ENCODE results near the gene GATAD2A. TPM values are rescaled to one million over a fixed set of nuclear protein-coding genes. Genes with fewer than 3 reads are reported as not detected.

The GATAD2A gene
- total and polyA plus RNA-seq, 9 of the 15 experiments (the other 6 are each of a cell fraction or from before 2014, with no cell fraction given) = 2.4 to 226 (median 44.2) TPM

GRCh38 chr19:19540064-19540714 is 134.7 kb downstream of the GATAD2A start (continued):
- no peak for TF ChIP-seq KLF16 (IDR thresholded peaks at IDR 0.05)
- TF ChIP-seq TARDBP (IDR thresholded peaks at IDR 0.05) = no peak
- no peak for TF ChIP-seq FOXK2 (conservative IDR thresholded peaks at IDR 0.05 in 1 of 2, IDR thresholded peaks at IDR 0.05 in 1 of 2; ENCODE audit: low read depth in 2 of 2)
- TF ChIP-seq ZNF583 (CRISPR knock-in tag; IDR thresholded peaks at IDR 0.05) = no peak
- no peak for TF ChIP-seq ZNF444 (CRISPR knock-in tag; IDR thresholded peaks at IDR 0.05)
- TF ChIP-seq RAD51 (IDR thresholded peaks at IDR 0.05; ENCODE audit: borderline replicate concordance, low read depth) = no peak
- TF ChIP-seq, protein P1, sequence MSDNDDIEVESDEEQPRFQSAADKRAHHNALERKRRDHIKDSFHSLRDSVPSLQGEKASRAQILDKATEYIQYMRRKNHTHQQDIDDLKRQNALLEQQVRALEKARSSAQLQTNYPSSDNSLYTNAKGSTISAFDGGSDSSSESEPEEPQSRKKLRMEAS (CRISPR knock-in tag; IDR thresholded peaks at IDR 0.05) = peak; percentile 91
- no peak for TF ChIP-seq MCM5 (IDR thresholded peaks at IDR 0.05; ENCODE audit: low read depth)
- TF ChIP-seq TBP (optimal IDR thresholded peaks at IDR 0.05; ENCODE audit: low read depth, low read length) = peak; percentile 6
- peak; percentile 5; the same call in 1 of the 2 replicates for TF ChIP-seq PHF8 (IDR thresholded peaks at IDR 0.05; ENCODE audit: borderline replicate concordance, low read length)
- TF ChIP-seq TCF3 (CRISPR knock-in tag; IDR thresholded peaks at IDR 0.05) = no peak
- peak; percentile 59 for TF ChIP-seq PRPF4 (IDR thresholded peaks at IDR 0.05; ENCODE audit: insufficient read depth, low read depth, low read length, poor library complexity, severe bottlenecking)
- TF ChIP-seq, protein P2, sequence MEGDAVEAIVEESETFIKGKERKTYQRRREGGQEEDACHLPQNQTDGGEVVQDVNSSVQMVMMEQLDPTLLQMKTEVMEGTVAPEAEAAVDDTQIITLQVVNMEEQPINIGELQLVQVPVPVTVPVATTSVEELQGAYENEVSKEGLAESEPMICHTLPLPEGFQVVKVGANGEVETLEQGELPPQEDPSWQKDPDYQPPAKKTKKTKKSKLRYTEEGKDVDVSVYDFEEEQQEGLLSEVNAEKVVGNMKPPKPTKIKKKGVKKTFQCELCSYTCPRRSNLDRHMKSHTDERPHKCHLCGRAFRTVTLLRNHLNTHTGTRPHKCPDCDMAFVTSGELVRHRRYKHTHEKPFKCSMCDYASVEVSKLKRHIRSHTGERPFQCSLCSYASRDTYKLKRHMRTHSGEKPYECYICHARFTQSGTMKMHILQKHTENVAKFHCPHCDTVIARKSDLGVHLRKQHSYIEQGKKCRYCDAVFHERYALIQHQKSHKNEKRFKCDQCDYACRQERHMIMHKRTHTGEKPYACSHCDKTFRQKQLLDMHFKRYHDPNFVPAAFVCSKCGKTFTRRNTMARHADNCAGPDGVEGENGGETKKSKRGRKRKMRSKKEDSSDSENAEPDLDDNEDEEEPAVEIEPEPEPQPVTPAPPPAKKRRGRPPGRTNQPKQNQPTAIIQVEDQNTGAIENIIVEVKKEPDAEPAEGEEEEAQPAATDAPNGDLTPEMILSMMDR (IDR thresholded peaks at IDR 0.05 in 2 of 3, conservative IDR thresholded peaks at IDR 0.05 in 1 of 3; ENCODE audit: insufficient read depth in 2 of 3, low read depth in 1 of 3, low read length in 3 of 3) = no peak
- TF ChIP-seq L3MBTL2 (IDR thresholded peaks at IDR 0.05) = peak; percentile 98
- TF ChIP-seq TEAD2 (tag; IDR thresholded peaks at IDR 0.05) = no peak
- TF ChIP-seq HMG20A (CRISPR knock-in tag; conservative IDR thresholded peaks at IDR 0.05) = no peak
- TF ChIP-seq, protein P3, sequence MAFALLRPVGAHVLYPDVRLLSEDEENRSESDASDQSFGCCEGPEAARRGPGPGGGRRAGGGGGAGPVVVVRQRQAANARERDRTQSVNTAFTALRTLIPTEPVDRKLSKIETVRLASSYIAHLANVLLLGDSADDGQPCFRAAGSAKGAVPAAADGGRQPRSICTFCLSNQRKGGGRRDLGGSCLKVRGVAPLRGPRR (CRISPR knock-in tag; IDR thresholded peaks at IDR 0.05) = no peak
- no peak for TF ChIP-seq BRCA1 (IDR thresholded peaks at IDR 0.05)
- TF ChIP-seq BRCA1 (CRISPR knock-in tag; IDR thresholded peaks at IDR 0.05) = no peak
- TF ChIP-seq, protein P4, sequence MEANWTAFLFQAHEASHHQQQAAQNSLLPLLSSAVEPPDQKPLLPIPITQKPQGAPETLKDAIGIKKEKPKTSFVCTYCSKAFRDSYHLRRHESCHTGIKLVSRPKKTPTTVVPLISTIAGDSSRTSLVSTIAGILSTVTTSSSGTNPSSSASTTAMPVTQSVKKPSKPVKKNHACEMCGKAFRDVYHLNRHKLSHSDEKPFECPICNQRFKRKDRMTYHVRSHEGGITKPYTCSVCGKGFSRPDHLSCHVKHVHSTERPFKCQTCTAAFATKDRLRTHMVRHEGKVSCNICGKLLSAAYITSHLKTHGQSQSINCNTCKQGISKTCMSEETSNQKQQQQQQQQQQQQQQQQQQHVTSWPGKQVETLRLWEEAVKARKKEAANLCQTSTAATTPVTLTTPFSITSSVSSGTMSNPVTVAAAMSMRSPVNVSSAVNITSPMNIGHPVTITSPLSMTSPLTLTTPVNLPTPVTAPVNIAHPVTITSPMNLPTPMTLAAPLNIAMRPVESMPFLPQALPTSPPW (CRISPR knock-in tag; IDR thresholded peaks at IDR 0.05) = peak; percentile 48; the same call in 1 of the 2 replicates
- TF ChIP-seq MCM7 (IDR thresholded peaks at IDR 0.05) = no peak
- TF ChIP-seq ZBTB26 (CRISPR knock-in tag; IDR thresholded peaks at IDR 0.05) = no peak
- TF ChIP-seq, protein P5, sequence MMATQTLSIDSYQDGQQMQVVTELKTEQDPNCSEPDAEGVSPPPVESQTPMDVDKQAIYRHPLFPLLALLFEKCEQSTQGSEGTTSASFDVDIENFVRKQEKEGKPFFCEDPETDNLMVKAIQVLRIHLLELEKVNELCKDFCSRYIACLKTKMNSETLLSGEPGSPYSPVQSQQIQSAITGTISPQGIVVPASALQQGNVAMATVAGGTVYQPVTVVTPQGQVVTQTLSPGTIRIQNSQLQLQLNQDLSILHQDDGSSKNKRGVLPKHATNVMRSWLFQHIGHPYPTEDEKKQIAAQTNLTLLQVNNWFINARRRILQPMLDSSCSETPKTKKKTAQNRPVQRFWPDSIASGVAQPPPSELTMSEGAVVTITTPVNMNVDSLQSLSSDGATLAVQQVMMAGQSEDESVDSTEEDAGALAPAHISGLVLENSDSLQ (IDR thresholded peaks at IDR 0.05) = no peak
